COLO829 (cell line): ENCODE data around the gene LASP1NB.
A peak's percentile ranks its signal among the peaks of the same experiment; 100 is the strongest.
"Not testable (repeated sequence)": the region's sequence is repeated elsewhere in the genome, so short reads cannot be mapped to it uniquely, and the experiment has no call there.

Experiments
- DNase-seq: peaks from one replicate; pipeline ENCODE4 v3.0.0; 2012; ENCODE audit warnings: low spot score

LASP1NB gene

DNA sequence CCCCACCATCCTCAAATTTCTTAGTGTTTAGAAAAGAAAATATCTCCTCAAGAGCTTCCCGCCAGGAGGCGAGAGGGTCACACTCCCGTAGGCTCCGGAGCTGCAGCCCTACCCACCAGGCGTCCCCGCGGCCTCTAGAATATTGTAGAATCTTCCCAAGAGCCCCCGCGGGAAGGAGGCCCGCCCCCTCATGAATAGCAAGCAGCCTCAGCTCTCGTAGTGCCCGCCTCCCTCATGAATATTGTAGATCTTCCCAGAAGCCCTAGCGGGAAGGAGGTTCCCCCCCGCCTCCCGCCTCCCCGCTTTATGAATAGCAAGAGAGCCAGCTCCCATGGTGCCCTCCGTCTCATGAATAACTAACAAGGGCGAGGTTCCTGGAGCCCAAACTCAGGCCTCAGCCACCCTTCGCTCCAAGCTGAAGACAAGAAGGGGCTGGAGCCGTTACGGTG lies 41.9 kb downstream of the LASP1NB start, which contains the start of gene FBXO47:
Gene FBXO47, minus strand, starts transcription at position 114 of the 449 bp plus-strand sequence. CDS start 4,378 bp downstream, outside the sequence.
- DNase-seq: peak; percentile 71

DNA sequence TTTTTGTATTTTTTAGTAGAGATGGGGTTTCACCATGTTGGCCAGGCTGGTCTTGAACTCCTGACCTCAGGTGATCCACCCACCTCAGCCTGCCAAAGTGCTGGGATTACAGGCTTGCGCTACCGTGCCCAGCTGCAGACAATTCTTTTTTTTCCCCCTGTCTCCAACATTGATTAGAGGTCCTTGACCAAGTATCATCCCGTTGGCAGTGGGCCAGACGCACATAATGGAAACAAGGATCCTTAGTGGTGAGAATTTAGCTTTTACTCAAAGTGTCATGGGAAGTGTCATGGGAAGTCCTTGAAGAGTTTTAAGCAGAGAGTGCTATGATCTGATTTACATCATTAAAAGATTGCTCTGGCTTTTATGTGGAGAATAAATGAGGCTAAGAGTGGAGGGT lies 43.9 kb downstream of the LASP1NB start:
- DNase-seq: no peak

DNA sequence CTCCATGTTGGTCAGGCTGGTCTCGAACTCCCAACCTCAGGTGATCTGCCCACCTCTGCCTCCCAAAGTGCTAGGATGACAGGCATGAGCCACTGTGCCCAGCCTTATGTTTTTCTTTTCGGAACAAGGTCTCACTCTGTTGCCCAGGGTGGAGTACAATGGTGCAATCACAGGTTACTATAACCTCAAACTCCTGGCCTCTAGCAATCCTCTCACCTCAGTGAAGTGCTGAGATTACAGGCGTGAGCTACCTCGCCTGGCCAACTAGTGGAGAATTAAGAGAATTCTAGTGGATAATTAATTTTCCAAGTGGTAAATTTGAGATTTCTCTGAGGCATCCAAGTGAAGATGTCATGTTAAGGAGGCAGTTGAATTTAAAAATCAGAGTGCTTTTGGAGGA lies 44.7 kb downstream of the LASP1NB start:
- DNase-seq: no peak

- no peak for DNase-seq
Observed at GRCh38 chr17:38970804-38971203, 45.4 kb downstream of the LASP1NB start.

DNA sequence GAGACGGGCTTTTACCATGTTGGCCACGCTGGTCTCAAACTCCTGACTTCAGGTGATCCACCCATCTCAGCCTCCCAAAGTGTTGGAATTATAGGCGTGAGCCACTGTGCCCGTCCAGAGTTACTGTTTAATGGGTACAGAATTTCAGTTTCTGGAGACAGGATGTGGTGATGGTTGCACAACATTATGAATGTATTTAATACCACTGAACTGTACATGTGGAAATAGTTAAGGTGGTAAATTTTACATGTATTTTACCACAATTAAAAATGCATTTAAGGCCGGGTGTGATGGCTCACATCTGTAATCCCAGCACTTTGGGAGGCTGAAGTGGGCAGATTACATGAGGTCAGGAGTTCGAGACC lies 50.8 kb downstream of the LASP1NB start:
- not testable (repeated sequence) for DNase-seq

- DNase-seq: no peak
Observed at GRCh38 chr17:38978180-38978579, 52.8 kb downstream of the LASP1NB start.
